HG02678 (cell line): Measurements from ENCODE around the gene TMEM272.

Experiments used
- ATAC-seq: cut with Tn5 transposase; IDR thresholded peaks from one replicate; pipeline ENCODE4 v1.9.1; 2021; ENCODE audit warnings: mild to moderate bottlenecking, moderate library complexity; ENCODE audit not compliant: unreplicated experiment

The TMEM272 gene

DNA sequence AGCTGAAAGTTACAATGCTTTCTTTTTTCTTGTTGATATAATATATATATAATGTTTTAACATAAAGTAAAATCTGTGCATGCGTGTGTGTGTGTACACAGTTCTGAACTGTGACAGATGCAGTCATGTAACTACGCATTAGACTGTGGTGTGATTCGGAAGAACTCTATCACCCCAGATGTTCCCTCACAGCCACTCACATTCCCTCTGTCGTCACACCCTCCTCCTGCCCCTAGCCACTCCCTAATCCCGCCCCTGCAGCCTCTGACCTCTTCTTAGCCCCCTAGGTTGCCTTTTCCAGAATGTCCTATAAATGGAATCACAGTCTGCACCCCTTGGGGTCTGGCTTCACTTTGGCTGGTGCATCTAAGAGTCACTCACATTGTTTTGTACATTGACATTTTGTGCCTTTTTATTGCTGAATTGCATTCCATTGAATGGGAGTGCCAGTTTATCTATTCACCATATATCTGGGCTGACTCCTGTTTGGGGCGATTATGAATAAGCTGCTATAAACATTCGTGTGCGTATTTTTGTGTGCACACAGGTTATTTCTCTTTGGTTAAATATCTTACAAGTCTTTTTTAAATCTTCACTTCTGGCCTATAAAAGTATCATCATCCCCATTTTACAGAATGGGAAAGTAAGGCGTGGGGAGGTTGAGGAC lies 61.4 kb downstream of the TMEM272 start:
- ATAC-seq, result no peak

DNA sequence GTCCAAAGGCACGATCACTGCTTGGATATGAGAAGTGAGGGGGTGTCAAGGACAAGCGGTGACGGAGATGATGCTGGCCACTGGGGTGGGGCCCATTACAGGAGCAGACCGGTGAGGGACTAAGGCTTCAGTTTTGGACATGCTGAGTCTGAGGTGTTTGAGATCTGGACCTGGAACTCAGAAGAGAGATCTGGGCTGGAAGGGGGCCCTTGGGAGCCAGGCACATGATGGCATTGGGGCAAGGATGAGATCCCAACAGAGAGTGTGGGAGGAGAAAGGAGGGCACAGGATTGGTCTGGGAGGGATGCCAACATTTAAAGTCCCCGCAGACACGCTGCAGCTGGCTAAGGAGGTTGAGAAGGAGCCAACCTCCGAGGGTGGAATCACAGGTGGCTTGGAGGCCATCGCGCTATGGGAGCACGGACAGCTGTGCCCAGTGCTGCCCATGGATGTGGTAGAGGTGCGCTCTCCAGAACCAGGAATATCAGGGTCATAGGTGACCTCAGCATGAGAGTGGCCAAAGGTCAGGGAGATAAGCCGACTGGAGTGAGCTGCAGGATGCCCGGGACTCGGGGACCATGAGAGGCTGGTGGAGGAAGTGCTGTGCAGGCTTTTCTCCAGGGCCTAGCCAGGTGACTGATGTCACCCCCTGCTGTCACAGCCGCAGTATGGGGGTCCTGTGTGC lies 62.8 kb downstream of the TMEM272 start:
- no peak for ATAC-seq

DNA sequence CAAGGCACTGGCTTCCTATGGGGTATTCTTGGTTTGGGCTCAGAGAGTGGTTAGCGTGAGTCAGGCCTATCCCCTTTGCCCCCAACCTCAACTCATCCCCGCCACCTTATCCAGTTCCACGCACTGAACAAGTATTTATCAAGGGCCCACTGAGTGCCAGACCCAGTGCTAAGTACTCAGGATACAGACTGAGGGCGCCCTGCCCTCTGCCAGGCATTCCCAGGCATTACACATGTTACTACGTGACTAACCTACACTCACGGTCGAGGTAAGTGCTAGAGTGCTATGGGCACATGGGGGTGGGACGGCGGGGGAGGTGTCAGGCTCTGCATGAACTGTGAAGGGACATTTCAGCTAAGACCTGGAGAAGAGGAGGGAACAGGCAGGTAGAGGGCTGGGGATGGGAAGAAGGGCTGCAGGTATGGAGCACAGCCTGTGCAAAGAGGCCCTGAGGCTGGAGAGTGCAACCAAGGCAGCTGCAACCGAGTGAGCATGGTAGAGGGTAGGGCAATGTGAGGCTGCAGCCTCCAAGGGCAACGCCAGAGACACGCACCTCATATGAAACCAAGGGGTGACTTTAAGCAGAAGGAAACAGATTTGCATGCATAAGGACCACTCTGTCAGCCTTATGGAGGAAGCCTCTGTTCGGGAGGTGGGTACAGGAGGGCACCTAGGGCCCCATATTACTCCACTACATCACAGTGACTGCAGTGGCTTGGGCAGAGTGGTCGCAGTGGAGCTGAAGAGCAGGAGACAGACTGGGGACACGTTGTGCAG lies 63.5 kb downstream of the TMEM272 start:
- no peak for ATAC-seq

DNA sequence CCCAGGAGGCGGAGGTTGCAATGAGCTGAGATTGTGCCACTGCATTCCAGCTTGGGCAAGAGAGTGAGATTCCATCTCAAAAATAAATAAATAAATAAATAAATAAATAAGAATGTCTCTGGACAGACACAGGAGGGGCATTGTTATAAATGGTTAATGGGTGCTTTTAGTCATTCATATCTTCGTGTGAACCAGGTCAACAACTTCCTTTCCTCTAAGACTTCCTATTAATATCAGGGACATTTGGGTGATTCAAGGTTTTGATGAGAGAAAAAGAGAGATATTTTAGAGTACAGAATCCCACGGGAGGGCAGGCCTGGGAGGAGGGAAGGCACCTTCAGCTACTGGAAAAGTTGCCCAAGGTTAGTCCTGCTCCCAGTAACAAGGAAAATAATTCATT lies 64.9 kb downstream of the TMEM272 start:
- no peak for ATAC-seq

DNA sequence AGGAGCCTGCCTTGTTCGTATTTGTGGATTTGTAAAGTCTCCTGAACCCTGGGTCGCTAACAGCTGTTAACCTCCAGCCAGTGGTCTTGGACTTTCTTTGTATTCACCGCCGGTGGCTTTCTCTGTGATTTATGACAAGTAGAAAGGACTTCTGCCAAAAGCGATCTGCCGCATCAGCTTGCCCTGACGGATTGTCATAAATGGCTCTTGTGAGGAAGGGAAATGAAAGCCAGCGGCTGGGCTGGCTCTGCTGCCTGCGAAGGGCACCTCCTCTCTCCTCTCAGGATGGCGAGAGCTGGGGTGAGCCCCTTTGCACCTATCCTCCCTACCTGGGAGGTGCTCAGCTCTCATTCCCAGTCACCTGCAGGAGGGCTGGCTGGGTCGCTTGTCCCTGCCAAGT lies 66.6 kb downstream of the TMEM272 start:
- ATAC-seq, result no peak

DNA sequence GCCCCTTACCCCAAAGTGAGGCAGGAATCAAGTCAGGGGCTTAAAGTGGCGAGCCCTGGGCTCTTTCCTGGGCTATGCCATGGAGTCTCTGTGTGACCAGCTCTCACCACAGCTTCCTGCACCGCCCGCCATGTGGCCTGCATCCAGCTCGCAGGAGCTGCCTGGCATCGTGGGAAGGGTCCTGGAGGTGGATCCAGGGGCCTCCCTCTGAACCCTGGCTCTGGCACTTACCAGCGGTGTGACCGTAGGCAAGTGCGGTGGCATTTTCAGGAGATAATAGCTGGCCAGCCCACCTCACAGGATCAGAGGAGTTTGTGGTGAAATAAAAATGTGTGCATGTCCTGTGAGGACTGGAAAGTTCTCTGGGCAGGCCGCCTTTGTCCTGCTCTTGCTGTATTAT lies 67.1 kb downstream of the TMEM272 start:
- ATAC-seq, result no peak

DNA sequence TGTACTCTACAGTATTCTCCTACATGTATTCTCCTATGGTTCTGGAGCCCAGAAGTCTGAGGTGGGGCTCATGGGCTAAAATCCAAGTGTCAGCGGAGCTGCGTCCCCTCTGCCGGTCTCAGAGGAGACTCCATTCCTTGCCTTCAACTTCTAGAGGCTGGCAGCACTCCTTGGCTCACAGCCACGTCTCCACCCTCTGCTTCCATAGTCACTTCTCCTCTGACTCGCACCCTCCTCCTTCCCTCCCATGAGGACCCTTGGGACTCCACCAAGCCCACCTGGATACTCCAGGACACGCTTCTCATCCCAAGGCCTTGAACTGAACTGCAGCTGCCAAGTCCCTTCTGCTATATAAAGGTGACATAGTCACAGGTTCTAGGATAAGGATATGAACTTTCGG lies 68.8 kb downstream of the TMEM272 start:
- ATAC-seq, result no peak

DNA sequence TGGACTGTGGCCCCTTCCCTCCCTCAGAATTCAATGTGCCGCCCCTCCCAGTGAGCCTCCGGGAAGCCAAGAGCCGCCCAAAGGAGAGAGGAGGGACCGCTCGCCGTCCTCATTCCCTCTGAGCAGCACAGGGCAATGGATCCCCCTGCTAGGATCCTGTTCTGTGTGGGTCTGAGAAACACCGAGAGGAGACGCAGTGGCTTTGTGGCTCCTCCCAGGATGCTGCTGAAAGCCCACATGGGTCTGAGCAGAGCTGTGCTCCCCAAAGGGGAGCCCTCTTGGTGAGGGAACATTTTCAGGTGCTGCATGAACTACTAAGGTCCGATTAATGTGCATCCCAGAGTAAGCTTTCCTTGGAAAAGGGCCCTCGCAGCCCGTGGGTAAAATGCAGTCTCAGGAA lies 71.5 kb downstream of the TMEM272 start:
- no peak for ATAC-seq

DNA sequence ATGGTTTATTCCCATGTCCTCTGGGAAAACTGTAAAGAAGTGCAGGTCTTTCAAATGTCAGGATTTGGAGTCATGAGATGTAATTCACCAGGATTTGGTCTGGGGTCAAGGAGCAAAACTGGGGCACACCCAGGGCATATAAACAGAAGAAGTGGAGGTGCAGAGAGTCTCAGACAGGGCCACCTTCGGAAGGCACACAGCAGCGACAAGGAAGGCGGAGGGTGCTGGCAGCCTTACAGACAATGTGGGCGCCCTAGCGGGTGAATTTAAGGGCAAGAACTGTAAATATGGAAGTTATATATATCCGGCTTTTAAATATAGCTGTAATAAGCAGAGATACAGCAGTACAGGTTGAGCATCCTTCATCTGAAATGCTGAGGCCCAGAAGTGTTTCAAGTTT lies 72.2 kb downstream of the TMEM272 start:
- no peak for ATAC-seq

DNA sequence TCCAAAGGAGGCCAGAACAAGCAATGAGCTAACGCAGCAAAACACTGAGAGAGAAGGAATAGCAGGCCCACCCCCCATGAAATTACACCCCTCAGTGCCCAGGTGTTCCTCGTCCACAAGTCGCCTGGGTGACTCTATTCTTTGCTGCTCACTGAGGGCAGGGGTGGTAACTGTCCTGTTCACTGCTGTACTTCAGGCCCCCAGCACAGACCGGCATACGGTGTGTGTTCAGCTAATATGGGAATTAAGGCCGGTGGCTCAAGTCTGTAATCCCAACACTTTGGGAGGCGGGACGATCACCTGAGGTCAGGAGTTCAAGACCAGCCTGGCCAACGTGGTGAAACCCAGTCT lies 72.9 kb downstream of the TMEM272 start:
- no peak for ATAC-seq

DNA sequence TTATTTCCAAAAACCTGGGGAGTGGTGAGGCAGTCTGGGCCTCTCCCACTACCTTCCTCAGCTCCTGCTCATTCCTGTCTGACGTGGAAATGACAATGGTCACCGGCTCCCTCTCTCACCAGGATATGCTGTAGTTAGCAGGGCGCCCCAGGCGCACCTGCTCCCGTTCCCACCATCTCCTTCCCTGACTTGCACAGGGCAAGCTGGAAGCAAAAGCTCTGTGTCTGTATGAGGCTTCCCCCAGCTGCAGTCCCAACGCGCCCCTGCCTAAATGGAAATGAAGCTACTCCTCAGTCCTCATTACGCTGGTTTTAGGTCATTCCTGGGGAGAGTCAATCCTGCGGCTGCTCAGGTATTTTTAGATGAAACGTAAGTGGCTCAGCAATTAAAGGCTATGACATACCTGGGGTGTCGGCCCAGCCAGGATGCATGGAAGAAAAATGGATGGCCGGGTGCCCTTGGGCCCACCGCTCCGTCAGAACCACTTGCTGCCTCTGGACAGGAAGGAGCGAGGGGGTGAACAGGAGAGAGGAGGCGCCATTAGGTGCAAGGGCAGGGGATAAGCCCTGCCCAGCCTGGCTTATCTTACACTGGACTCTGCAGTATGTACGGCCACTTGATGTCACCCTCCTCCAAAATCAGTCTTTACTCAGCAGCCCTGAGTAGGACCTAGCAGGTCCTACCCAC lies 73.4 kb downstream of the TMEM272 start:
- no peak for ATAC-seq

DNA sequence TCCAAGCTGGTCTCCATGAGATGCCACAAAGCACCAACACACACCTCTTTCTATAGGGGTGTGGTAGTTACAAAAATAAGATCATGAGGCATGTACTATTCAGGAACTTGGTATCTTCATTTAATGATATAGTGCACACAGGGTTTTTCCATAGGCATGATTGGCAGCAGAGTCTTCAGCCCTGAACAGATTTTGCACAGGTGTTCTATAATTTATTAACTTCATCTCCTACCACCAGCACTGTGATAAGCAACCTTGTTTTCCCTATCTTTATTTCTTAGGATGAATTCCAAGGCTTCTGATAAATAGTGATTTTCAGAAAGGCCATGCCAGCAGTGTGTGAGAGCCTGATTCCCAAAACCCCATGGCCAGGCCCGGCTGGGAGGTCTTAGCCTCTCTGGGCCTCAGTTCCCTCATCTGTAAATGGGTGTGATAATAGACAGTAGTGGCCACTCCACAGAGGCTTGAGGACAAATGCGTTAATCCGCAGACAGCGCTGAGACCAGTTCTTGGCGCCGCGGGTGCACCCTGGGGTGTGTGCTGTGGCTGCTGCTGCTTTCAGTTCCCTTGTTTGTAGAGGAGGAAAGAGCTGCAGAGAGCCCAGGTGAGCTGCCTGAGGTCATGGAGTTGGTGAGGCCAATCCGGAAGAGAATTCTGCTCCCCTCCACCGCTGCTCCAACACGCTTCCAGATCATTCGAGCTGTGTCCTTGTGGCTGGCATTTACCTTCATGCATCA lies 74.1 kb downstream of the TMEM272 start:
- ATAC-seq, result no peak

DNA sequence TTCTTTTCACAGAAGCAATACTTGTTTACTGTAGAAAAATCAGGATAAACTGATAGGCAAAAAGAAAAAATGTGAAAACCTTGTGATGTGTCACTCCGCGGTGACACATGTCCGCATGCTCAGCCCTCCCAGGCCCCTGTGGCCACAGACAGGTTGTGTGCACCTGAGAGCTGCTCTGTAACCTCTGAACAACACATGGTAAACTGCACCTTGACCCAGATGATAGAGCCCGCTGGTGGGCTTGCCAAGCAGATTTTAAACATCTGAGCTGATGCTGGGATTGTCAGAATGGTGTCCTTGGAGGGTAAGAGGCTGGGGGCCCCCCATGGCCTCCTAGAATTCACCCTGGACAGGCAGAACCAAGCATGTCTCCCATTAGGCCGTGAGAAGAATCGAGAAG lies 74.8 kb downstream of the TMEM272 start:
- no peak for ATAC-seq

DNA sequence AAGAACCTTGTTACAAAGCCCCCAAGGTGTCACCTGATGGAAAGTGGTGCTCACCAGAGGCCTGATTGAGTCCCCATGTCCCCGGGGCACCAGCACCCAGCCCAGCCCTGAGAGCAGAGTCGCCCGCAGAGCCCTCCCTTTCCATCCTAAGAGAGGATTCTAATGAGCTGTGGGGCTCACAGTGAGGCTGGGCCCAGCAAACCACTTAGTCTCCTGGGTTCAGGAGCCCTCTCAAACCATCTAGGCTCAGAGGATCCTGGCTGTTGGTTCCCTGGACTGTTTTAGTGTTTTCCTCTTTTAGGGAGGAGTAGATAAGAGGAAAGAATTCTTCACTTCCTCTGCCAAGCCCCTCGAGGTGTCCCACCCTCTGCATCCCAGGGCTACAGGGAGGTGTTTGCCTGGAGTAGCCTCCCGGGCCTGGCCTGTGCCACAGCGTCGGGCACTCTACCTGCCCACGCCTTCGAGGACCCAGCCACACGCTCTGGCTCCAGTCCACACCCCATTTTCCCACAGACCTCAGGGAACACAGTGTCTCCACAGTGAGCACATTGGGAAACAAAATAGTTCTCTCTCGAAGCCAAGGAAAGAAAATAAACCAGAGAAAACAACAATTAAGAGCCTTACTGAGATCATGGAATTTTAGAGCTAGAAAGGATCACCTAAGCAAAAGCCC lies 75.4 kb downstream of the TMEM272 start:
- no peak for ATAC-seq

DNA sequence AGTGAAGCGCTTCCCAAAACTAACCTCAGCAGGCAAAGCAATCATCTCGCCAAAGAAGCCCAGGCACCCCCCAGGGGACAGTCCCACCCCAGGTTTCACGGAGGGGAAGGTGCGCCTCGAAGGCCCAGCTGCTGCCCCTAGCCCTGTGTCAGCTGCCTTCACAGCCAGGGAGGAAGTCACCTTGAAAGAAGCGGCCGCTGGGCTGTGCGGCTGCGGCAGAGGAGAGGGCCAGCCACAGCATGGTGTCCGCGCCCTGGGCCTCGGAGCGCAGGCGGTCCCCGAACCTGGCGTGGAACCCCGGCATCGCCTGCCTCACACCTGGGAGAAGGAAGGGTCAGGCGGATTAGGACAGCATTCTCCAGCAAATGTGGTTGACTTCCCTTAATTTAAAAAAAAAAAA lies 76.0 kb downstream of the TMEM272 start:
- no peak for ATAC-seq

DNA sequence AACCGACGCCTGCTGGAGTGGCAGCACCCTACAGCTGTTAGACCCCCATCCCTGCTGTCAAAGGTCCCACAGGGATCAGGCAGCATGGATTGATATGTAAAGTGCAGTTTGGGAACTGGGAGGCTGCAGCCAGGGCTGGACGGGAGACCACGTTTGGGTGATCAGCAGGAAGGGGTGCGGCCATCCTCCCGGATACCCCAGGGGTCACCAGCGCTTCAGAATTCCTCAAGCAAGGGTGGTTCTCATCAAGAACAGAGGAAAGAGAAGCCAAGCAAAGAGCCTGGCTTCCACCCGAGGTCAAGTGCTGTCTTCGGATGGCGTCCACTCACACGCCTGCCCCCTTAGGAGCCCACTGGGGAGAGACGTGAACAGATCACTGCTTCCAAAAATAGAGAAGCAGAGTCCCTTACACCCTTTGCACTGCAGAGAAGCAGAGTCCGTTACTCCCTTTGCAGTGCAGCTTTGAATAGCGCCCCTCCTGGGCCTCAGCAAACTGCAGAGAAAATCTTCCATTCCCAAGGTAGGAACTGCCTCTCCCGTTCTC lies 76.5 kb downstream of the TMEM272 start:
- no peak for ATAC-seq

DNA sequence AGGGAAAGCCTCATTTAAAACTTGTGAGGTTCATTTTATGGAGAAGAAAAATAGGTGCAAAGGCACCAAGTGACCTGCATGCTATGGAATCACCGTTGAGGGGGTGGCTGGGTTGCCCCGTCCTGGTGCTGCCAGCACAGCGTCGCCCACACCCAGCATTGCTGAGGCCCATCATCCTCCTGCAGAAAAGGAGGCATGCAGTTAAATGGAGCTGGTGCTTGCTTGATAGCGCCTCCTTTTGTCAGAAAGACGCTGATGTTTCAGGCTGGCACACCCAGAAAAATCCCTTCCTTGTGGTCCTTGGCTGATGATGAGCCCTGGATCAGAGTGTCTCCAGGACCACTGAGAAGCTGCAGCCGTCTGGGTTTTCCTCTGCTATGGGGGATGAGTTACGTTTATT lies 77.9 kb downstream of the TMEM272 start:
- ATAC-seq, result no peak

DNA sequence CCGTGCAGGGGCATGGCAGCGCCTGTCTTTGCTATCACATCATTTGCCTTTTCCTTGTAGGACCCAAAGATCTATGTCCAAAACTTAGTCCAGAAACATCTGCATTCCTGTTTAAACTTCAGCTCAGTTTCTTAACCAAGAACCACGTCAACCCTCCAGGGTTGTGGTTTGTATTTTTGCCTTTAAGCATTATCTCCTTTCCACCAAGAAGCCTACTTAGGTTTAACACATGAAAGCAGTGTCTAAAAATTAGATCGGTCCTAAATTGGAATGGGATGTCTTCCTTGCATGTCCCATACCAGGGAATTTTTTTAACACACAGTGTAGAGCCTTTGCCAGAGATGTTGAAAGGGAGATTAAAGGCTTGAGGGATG lies 79.8 kb downstream of the TMEM272 start:
- no peak for ATAC-seq

DNA sequence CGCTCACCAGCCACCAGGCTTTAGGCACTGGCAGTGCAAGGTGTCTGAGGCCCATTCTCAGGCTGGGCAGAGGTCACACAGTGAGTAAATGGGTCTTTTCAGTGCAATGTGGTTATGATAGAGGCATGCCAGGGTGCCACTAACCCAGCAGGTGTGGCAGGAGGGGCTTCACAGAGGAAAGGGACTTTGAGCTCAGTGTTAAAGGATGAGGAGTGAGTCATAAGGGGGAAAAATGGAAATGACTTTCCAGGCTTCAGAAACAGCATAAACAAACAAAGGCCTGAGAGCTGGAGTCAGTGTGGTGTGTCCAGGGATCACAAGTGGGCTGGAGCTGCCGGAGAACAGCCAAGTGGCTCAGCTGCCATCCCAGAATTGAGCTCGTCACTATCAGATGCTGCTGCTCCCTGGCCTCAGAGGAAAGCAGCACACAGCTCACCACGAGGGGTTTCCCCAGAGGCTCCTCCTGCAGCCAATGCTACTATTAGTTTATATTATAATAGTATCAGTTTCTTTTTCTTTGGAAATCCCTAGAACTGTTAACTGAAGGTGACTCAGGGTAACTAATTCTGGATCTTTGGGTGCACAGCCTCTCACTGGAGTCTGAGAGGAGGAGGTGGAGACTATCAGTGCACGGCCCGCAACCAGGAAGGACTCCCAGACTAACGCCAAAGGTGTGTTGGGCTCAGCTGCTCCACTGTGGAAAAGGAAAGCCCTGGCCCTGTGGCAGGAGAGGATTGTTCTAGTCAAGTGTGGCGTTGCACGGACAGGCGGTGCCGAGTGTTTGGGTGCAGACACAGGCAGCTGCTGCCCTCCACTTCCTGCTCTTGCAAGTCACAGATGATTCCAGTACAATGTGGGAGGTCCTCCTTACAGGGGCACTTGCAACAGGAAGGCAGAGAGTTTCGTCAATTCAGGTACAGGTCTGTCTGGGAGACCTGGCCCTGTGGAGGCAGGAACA lies 80.5 kb downstream of the TMEM272 start:
- ATAC-seq, result peak; percentile 86
